SK-N-SH (cell line): ENCODE measurements around the gene SYNC. TPM values are rescaled to one million over a fixed set of nuclear protein-coding genes. Genes with fewer than 3 reads are reported as not detected.
A peak's percentile ranks its signal among the peaks of the same experiment; 100 is the strongest.

ENCODE experiments used
- CTCF ChIA-PET: fragments of 300-600, 350-600 bp; formaldehyde crosslinking; extraction: SDS; loops from one replicate; lab custom pipeline; 2021; lab: Yijun Ruan, JAX
- POLR2A ChIA-PET: fragments of 350-600 bp; sonication (Branson Sonifier 250); formaldehyde crosslinking; extraction: SDS; loops from one replicate; lab custom pipeline; 2020; ENCODE audit warnings: antibody characterized with exemption, inconsistent platforms; lab: Yijun Ruan, JAX
- DNase-seq: peaks from one replicate; pipeline ENCODE4 v3.0.0; 2012
- H2AFZ ChIP-seq: fragments of 200-600 bp; sonication (generic); 2 replicates; pipeline ENCODE4 v1.8.1; 2016; ENCODE audit warnings: antibody characterized with exemption, mild to moderate bottlenecking, low read depth
- H3F3A ChIP-seq: fragments of 200-600 bp; sonication (generic); replicated peaks from 2 replicates; pipeline ENCODE3; 2016; ENCODE audit warnings: antibody characterized with exemption, mild to moderate bottlenecking; ENCODE audit not compliant: insufficient read depth
- H3K27ac ChIP-seq, 2 experiments: fragments of 200-500 bp in 1 of 2; fragments of 200-600 bp in 1 of 2; sonication (Bioruptor generic) in 1 of 2; sonication (generic), shearing (Covaris generic) in 1 of 2; 2 replicates each; pipeline versions ENCODE4 v1.5.1 to v1.6.1; 2014 to 2016; ENCODE audit warnings: low read depth in 2 of 2, inconsistent platforms in 1 of 2, low read length in 1 of 2, mild to moderate bottlenecking in 1 of 2, mixed read lengths in 1 of 2
- H3K27me3 ChIP-seq: fragments of 200-600 bp; sonication (generic), shearing (Covaris generic); 2 replicates; pipeline ENCODE4 v1.6.1; 2016; ENCODE audit warnings: mixed run types; ENCODE audit not compliant: insufficient read depth
- H3K36me3 ChIP-seq, 2 experiments: fragments of 200-500 bp in 1 of 2; fragments of 200-600 bp in 1 of 2; sonication (Bioruptor generic) in 1 of 2; sonication (generic) in 1 of 2; replicated peaks in 1 of 2; 2 replicates each; pipeline versions ENCODE3 to v1.5.1; 2014 to 2016; ENCODE audit warnings: low read length in 1 of 2, mild to moderate bottlenecking in 1 of 2; ENCODE audit not compliant: insufficient read depth in 2 of 2, control insufficient read depth in 1 of 2
- H3K4me1 ChIP-seq, 2 experiments: fragments of 200-500 bp in 1 of 2; fragments of 200-600 bp in 1 of 2; sonication (Bioruptor generic) in 1 of 2; sonication (generic), shearing (Covaris generic) in 1 of 2; 2 replicates each; pipeline versions ENCODE4 v1.5.1 to v1.6.1; 2014 to 2016; ENCODE audit warnings: low read depth in 1 of 2, low read length in 1 of 2, mixed run types in 1 of 2; ENCODE audit not compliant: insufficient read depth in 2 of 2, control insufficient read depth in 1 of 2
- H3K4me2 ChIP-seq: fragments of 200-600 bp; sonication (generic), shearing (Covaris generic); 2 replicates; pipeline ENCODE4 v1.6.1; 2017; ENCODE audit warnings: mixed run types
- H3K4me3 ChIP-seq, 2 experiments: fragments of 200-500 bp in 1 of 2; fragments of 200-600 bp in 1 of 2; sonication (Bioruptor generic) in 1 of 2; sonication (generic), shearing (Covaris generic) in 1 of 2; 2 replicates each; pipeline versions ENCODE4 v1.5.1 to v1.8.1; 2014 to 2016; ENCODE audit warnings: low read depth in 2 of 2, inconsistent platforms in 1 of 2, low read length in 1 of 2, mild to moderate bottlenecking in 1 of 2, mixed read lengths in 1 of 2, moderate library complexity in 1 of 2
- H3K79me2 ChIP-seq: fragments of 200-600 bp; sonication (generic); 2 replicates; pipeline ENCODE4 v1.8.1; 2017; ENCODE audit warnings: mild to moderate bottlenecking; ENCODE audit not compliant: insufficient read depth
- H3K9ac ChIP-seq: fragments of 200-600 bp; sonication (generic); 2 replicates; pipeline ENCODE4 v1.6.1; 2017; ENCODE audit warnings: mixed run types
- H3K9me2 ChIP-seq: fragments of 200-600 bp; sonication (generic); 2 replicates; pipeline ENCODE4 v1.6.1; 2017; ENCODE audit warnings: mixed run types
- H3K9me3 ChIP-seq: fragments of 200-600 bp; sonication (generic); 2 replicates; pipeline ENCODE4 v1.6.1; 2017; ENCODE audit warnings: mixed run types, mild to moderate bottlenecking, moderate library complexity
- H4K20me1 ChIP-seq: fragments of 200-600 bp; sonication (generic); 2 replicates; pipeline ENCODE4 v1.6.1; 2017; ENCODE audit warnings: mild to moderate bottlenecking, mixed run types; ENCODE audit not compliant: insufficient read depth
- ELF1 ChIP-seq: IDR thresholded peaks from 2 replicates; pipeline ENCODE4 v1.4.0; 2012
- EP300 ChIP-seq, 2 experiments: IDR thresholded peaks; 2 replicates each; pipeline versions ENCODE4 v1.4.0 to v1.6.1; 2012; ENCODE audit warnings: borderline replicate concordance in 1 of 2, low read depth in 1 of 2, low read length in 1 of 2
- FOXM1 ChIP-seq: IDR thresholded peaks from 2 replicates; pipeline ENCODE4 v1.4.0; 2012; ENCODE audit warnings: low read depth, mild to moderate bottlenecking
- GATA2 ChIP-seq: sonication (generic); formaldehyde crosslinking; IDR thresholded peaks from 2 replicates; pipeline ENCODE4 v1.5.0; 2020; ENCODE audit warnings: mild to moderate bottlenecking, missing genetic modification reagents
- MEF2A ChIP-seq: IDR thresholded peaks from 2 replicates; pipeline ENCODE4 v1.4.0; 2012; ENCODE audit warnings: low read depth, borderline replicate concordance
- MXI1 ChIP-seq: IDR thresholded peaks from 2 replicates; pipeline ENCODE4 v1.6.1; 2012; ENCODE audit warnings: mild to moderate bottlenecking, low read depth, low read length, improper control_type of control experiment
- NFIC ChIP-seq: IDR thresholded peaks from 2 replicates; pipeline ENCODE4 v1.4.0; 2012; ENCODE audit warnings: borderline replicate concordance
- NRF1 ChIP-seq: IDR thresholded peaks from 2 replicates; pipeline ENCODE4 v1.6.1; 2012; ENCODE audit warnings: low read depth, mild to moderate bottlenecking, low read length
- POLR2AphosphoS5 ChIP-seq: IDR thresholded peaks from 2 replicates; pipeline ENCODE4 v1.6.1; 2012; ENCODE audit warnings: low read depth, low read length
- RAD21 ChIP-seq: IDR thresholded peaks from 2 replicates; pipeline ENCODE4 v1.6.1; 2012; ENCODE audit warnings: mild to moderate bottlenecking, low read length
- RXRA ChIP-seq: IDR thresholded peaks from 2 replicates; pipeline ENCODE4 v1.4.0; 2012; ENCODE audit warnings: low read depth, mild to moderate bottlenecking, borderline replicate concordance
- SMC3 ChIP-seq: IDR thresholded peaks from 2 replicates; pipeline ENCODE4 v1.6.1; 2012; ENCODE audit warnings: low read depth, low read length, improper control_type of control experiment
- TCF12 ChIP-seq: IDR thresholded peaks from 2 replicates; pipeline ENCODE4 v1.4.0; 2012
- WGBS: methylation state at CpG from one replicate; pipeline ENCODE4 v1.1.6; 2017; ENCODE audit warnings: low lambda C conversion rate; 5-methylcytosine and 5-hydroxymethylcytosine counted together
- polyA plus RNA-seq, 3 experiments: library from polyadenylated mRNA; depleted of rRNA; stranded (reverse); fragments of >200 nt; gene quantifications; 2 replicates each; pipeline ENCODE4 v1.2.3, GENCODE V29; 2012
- TF ChIP-seq, protein P1 (sequence below): fragments of 200-600 bp; sonication (generic); IDR thresholded peaks from 2 replicates; pipeline ENCODE4 v1.6.1; 2017; ENCODE audit warnings: antibody characterized with exemption, mild to moderate bottlenecking, moderate library complexity
- TF ChIP-seq, protein P2 (sequence below): IDR thresholded peaks from 2 replicates; pipeline ENCODE4 v1.4.0; 2012; ENCODE audit warnings: low read depth, borderline replicate concordance
- TF ChIP-seq, protein P3 (sequence below): IDR thresholded peaks from 2 replicates; pipeline ENCODE4 v1.4.0; 2012; ENCODE audit warnings: low read depth, borderline replicate concordance
- TF ChIP-seq, protein P4 (sequence below): IDR thresholded peaks from 2 replicates; pipeline ENCODE4 v1.6.1; 2012; ENCODE audit warnings: mild to moderate bottlenecking, low read depth, low read length, moderate library complexity

SYNC gene
- polyA plus RNA-seq, 1 of the 3 experiments (the other 2 are of a cell fraction): 25.6 TPM

DNA sequence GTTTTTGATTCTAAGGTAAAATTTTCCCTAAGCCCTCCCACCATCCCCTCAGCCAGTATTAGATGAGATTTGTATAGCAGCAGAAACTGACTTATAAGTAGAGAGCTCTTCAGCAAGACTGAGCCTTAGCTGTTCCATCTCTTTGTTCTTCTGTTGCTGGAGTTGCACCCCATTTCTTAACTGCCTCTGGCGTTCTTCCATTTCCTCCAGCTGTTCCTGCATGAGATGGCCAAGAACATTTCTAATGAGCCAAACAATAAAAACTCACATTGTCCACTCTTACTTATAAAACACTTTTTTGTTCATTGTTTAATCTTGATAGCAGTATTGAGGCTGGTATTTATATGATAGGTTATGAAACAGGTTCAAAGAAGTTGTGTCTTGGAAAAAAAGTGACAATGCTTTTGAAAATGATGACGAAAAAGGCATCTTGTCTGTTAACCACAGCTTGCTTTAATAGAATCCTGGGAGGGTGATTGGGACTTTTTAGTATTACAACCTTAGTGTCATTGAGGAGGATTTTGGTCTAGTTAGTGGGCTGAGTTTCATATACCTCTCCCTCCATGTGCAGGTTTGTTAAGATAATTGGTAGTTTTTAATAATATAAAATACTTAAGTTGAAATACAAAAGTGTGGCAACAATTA lies 18.3 kb downstream of the SYNC start:
- WGBS: 87% methylated on average over 2 of the region's 2 CpGs

DNA sequence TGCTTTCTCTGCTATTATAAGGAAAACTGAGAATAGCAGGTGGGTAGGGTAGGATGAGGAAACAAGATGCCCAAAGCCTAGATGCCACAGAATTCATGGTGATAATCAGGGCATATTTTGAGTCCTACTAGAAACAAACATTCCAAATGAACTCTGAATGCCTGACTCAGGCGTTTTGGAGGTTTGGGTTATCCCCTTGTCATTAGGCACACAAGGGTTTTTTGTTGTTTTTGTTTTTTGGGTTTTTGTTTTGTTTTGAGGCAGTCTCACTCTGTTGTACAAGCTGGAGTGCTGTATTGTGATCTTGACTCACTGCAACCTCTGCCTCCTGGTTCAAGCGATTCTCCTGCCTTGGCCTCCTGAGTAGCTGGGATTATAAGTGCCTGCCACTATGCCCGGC lies 19.2 kb downstream of the SYNC start:
- peaks cover 52 to 83% of the 10 kb centered on the region in 2 experiments for H3K36me3 ChIP-seq
- 97% methylated on average over 3 of the region's 3 CpGs for WGBS
- TF ChIP-seq, protein P1, sequence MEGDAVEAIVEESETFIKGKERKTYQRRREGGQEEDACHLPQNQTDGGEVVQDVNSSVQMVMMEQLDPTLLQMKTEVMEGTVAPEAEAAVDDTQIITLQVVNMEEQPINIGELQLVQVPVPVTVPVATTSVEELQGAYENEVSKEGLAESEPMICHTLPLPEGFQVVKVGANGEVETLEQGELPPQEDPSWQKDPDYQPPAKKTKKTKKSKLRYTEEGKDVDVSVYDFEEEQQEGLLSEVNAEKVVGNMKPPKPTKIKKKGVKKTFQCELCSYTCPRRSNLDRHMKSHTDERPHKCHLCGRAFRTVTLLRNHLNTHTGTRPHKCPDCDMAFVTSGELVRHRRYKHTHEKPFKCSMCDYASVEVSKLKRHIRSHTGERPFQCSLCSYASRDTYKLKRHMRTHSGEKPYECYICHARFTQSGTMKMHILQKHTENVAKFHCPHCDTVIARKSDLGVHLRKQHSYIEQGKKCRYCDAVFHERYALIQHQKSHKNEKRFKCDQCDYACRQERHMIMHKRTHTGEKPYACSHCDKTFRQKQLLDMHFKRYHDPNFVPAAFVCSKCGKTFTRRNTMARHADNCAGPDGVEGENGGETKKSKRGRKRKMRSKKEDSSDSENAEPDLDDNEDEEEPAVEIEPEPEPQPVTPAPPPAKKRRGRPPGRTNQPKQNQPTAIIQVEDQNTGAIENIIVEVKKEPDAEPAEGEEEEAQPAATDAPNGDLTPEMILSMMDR: no peak
- TF ChIP-seq ELF1 (no peak), EP300 (IDR thresholded peaks at IDR 0.05; ENCODE audit: borderline replicate concordance in 1 of 2, low read depth in 1 of 2, low read length in 1 of 2) (no peak), RXRA (no peak), FOXM1 (no peak), SMC3 (no peak), MEF2A (no peak), MXI1 (no peak), RAD21 (no peak), TCF12 (no peak), NRF1 (no peak), NFIC (no peak), GATA2 (no peak)
- TF ChIP-seq, protein P2, sequence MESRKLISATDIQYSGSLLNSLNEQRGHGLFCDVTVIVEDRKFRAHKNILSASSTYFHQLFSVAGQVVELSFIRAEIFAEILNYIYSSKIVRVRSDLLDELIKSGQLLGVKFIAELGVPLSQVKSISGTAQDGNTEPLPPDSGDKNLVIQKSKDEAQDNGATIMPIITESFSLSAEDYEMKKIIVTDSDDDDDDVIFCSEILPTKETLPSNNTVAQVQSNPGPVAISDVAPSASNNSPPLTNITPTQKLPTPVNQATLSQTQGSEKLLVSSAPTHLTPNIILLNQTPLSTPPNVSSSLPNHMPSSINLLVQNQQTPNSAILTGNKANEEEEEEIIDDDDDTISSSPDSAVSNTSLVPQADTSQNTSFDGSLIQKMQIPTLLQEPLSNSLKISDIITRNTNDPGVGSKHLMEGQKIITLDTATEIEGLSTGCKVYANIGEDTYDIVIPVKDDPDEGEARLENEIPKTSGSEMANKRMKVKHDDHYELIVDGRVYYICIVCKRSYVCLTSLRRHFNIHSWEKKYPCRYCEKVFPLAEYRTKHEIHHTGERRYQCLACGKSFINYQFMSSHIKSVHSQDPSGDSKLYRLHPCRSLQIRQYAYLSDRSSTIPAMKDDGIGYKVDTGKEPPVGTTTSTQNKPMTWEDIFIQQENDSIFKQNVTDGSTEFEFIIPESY: no peak
- TF ChIP-seq, protein P3, sequence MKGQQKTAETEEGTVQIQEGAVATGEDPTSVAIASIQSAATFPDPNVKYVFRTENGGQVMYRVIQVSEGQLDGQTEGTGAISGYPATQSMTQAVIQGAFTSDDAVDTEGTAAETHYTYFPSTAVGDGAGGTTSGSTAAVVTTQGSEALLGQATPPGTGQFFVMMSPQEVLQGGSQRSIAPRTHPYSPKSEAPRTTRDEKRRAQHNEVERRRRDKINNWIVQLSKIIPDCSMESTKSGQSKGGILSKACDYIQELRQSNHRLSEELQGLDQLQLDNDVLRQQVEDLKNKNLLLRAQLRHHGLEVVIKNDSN: no peak

More for the DNA sequence above, 18.3 kb downstream of the SYNC start:
- TF ChIP-seq, protein P4, sequence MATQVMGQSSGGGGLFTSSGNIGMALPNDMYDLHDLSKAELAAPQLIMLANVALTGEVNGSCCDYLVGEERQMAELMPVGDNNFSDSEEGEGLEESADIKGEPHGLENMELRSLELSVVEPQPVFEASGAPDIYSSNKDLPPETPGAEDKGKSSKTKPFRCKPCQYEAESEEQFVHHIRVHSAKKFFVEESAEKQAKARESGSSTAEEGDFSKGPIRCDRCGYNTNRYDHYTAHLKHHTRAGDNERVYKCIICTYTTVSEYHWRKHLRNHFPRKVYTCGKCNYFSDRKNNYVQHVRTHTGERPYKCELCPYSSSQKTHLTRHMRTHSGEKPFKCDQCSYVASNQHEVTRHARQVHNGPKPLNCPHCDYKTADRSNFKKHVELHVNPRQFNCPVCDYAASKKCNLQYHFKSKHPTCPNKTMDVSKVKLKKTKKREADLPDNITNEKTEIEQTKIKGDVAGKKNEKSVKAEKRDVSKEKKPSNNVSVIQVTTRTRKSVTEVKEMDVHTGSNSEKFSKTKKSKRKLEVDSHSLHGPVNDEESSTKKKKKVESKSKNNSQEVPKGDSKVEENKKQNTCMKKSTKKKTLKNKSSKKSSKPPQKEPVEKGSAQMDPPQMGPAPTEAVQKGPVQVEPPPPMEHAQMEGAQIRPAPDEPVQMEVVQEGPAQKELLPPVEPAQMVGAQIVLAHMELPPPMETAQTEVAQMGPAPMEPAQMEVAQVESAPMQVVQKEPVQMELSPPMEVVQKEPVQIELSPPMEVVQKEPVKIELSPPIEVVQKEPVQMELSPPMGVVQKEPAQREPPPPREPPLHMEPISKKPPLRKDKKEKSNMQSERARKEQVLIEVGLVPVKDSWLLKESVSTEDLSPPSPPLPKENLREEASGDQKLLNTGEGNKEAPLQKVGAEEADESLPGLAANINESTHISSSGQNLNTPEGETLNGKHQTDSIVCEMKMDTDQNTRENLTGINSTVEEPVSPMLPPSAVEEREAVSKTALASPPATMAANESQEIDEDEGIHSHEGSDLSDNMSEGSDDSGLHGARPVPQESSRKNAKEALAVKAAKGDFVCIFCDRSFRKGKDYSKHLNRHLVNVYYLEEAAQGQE: no peak
- TF ChIP-seq POLR2AphosphoS5: peak; percentile 9; the same call in 1 of the 2 replicates
- TF ChIP-seq, all 33 proteins: peak for 1
- peaks cover 51% of the 10 kb centered on the region for H3F3A ChIP-seq
- no peak overlapping the region for H3K27ac ChIP-seq
- no peak overlapping the region for H2AFZ ChIP-seq
- no peak overlapping the region for H3K4me3 ChIP-seq
- no peaks in the 10 kb centered on the region for H3K27me3 ChIP-seq
- H3K4me1 ChIP-seq: no peaks in the 10 kb centered on the region
- no peaks in the 10 kb centered on the region for H3K9me3 ChIP-seq
- H3K9me2 ChIP-seq: no peaks in the 10 kb centered on the region
- no peak overlapping the region for H3K9ac ChIP-seq
- H4K20me1 ChIP-seq: peaks cover 6% of the 10 kb centered on the region; the same call in 1 of the 2 replicates
- DNase-seq: no peak
- peaks cover 10% of the 10 kb centered on the region; the same call in 1 of the 2 replicates for H3K79me2 ChIP-seq
- POLR2A ChIA-PET: no interaction called here
- H3K36me3 ChIP-seq: peaks cover 51 to 75% of the 10 kb centered on the region in 2 experiments
- H3K4me2 ChIP-seq: no peak overlapping the region
- CTCF ChIA-PET: interaction anchor here (0.7 kb wide), 1 partner anchor 80 kb away, joined by 3 read pairs; no protein-coding TSS in a partner anchor

More for the DNA sequence above, 19.2 kb downstream of the SYNC start:
- no peaks in the 10 kb centered on the region for H3K27me3 ChIP-seq
- no peak for DNase-seq
- no peaks in the 10 kb centered on the region for H3K4me1 ChIP-seq
- ChIA-PET CTCF (no interaction called here), POLR2A (no interaction called here)
- no peaks in the 10 kb centered on the region for H3K9me3 ChIP-seq
- H2AFZ ChIP-seq: no peak overlapping the region
- H3K4me2 ChIP-seq: no peak overlapping the region
- H3K4me3 ChIP-seq: no peak overlapping the region
- peaks cover 54% of the 10 kb centered on the region for H3F3A ChIP-seq
- H3K79me2 ChIP-seq: 0 out of 2 replicates have a peak, but pooled peaks cover 4% of the 10 kb centered on the region
- no peaks in the 10 kb centered on the region for H3K9me2 ChIP-seq
- peaks cover 6% of the 10 kb centered on the region; the same call in 1 of the 2 replicates for H4K20me1 ChIP-seq
- no peak overlapping the region for H3K9ac ChIP-seq
- no peak overlapping the region for H3K27ac ChIP-seq
